IMR-90 (cell line): ENCODE results near the gene FAM83B. TPM values are rescaled to one million over a fixed set of nuclear protein-coding genes. Genes with fewer than 3 reads are reported as not detected.

Source experiments
- ATAC-seq: fragments of 200-7000 bp; cut with Tn5 transposase; 2 replicates; pipeline ENCODE4 v1.9.1; 2020; ENCODE audit warnings: low read depth, mild to moderate bottlenecking, moderate library complexity
- BruUV-seq: library from RNA; stranded (reverse); fragments of 400-500 nt; replicated peaks from 2 replicates; lab custom pipeline; 2021; lab: Mats Ljungman, UMichigan
- CTCF ChIA-PET: fragments of 300-600 bp; formaldehyde crosslinking; extraction: SDS; loops from one replicate; lab custom pipeline; 2021; ENCODE audit warnings: antibody characterized with exemption; lab: Yijun Ruan, JAX
- POLR2A ChIA-PET: fragments of 300-600 bp; sonication (Branson Sonifier 250); formaldehyde crosslinking; loops from one replicate; lab custom pipeline; 2022; ENCODE audit warnings: antibody characterized with exemption; ENCODE audit not compliant: unreplicated experiment; lab: Charles Lee
- DNase-seq: peaks from one replicate; pipeline ENCODE4 v3.0.0; 2013
- H2AFZ ChIP-seq: replicated peaks from 2 replicates; pipeline ENCODE3; 2013; ENCODE audit warnings: low read length, mild to moderate bottlenecking; ENCODE audit not compliant: poor library complexity
- H2AK5ac ChIP-seq: 2 replicates; pipeline ENCODE4 v1.6.1; 2013; ENCODE audit warnings: low read depth, low read length, inconsistent platforms
- H2AK9ac ChIP-seq: replicated peaks from 2 replicates; pipeline ENCODE3; 2013; ENCODE audit warnings: mild to moderate bottlenecking, low read depth, low read length, moderate library complexity; ENCODE audit not compliant: poor library complexity
- H2BK120ac ChIP-seq: 2 replicates; pipeline ENCODE4 v1.6.1; 2013; ENCODE audit warnings: low read depth, low read length, inconsistent platforms
- H2BK15ac ChIP-seq: 3 replicates; pipeline ENCODE4 v1.6.1; 2013; ENCODE audit warnings: low read depth, low read length, inconsistent platforms
- H2BK20ac ChIP-seq: 2 replicates; pipeline ENCODE4 v1.6.1; 2013; ENCODE audit warnings: low read depth, mild to moderate bottlenecking, inconsistent platforms, low read length, moderate library complexity
- H2BK5ac ChIP-seq: 2 replicates; pipeline ENCODE4 v1.6.1; 2013; ENCODE audit warnings: mild to moderate bottlenecking, low read depth, low read length, inconsistent platforms; ENCODE audit not compliant: poor library complexity, severe bottlenecking
- H3K14ac ChIP-seq: replicated peaks from 2 replicates; pipeline ENCODE4 v1.6.1; 2013; ENCODE audit warnings: low read depth, low read length, inconsistent platforms
- H3K18ac ChIP-seq: 2 replicates; pipeline ENCODE4 v1.6.1; 2013; ENCODE audit warnings: low read depth, low read length, control low read depth
- H3K23ac ChIP-seq: 2 replicates; pipeline ENCODE4 v1.6.1; 2013; ENCODE audit warnings: low read depth, low read length, inconsistent platforms
- H3K27ac ChIP-seq: 2 replicates; pipeline ENCODE4 v1.5.1; 2013; ENCODE audit warnings: mild to moderate bottlenecking, control low read depth, low read length; ENCODE audit not compliant: insufficient read depth
- H3K27me3 ChIP-seq: 2 replicates; pipeline ENCODE4 v1.6.1; 2013; ENCODE audit warnings: low read length; ENCODE audit not compliant: control insufficient read depth, insufficient read depth
- H3K36me3 ChIP-seq: 2 replicates; pipeline ENCODE4 v1.6.1; 2013; ENCODE audit warnings: low read length, mixed read lengths; ENCODE audit not compliant: control insufficient read depth, insufficient read depth
- H3K4ac ChIP-seq: 2 replicates; pipeline ENCODE4 v1.6.1; 2013; ENCODE audit warnings: low read depth, low read length, inconsistent platforms
- H3K4me1 ChIP-seq: 2 replicates; pipeline ENCODE4 v1.6.1; 2013; ENCODE audit warnings: low read length, mixed read lengths; ENCODE audit not compliant: control insufficient read depth, insufficient read depth
- H3K4me2 ChIP-seq: 2 replicates; pipeline ENCODE4 v1.6.1; 2013; ENCODE audit warnings: low read depth, mild to moderate bottlenecking, control low read depth, low read length, moderate library complexity
- H3K4me3 ChIP-seq: 2 replicates; pipeline ENCODE4 v1.5.1; 2013; ENCODE audit warnings: low read depth, mild to moderate bottlenecking, control low read depth, low read length, moderate library complexity; ENCODE audit not compliant: insufficient read depth
- H3K56ac ChIP-seq: 2 replicates; pipeline ENCODE4 v1.6.1; 2013; ENCODE audit warnings: low read length, inconsistent platforms; ENCODE audit not compliant: insufficient read depth; ENCODE audit errors: extremely low read depth
- H3K79me1 ChIP-seq, 2 experiments: 2 replicates each; pipeline ENCODE4 v1.6.1; 2013; ENCODE audit warnings: low read length in 2 of 2, inconsistent platforms in 1 of 2, low read depth in 1 of 2
- H3K9ac ChIP-seq: 2 replicates; pipeline ENCODE4 v1.6.1; 2013; ENCODE audit warnings: low read depth, low read length, control low read depth
- H3K9me1 ChIP-seq: 2 replicates; pipeline ENCODE4 v1.6.1; 2013; ENCODE audit warnings: low read length, inconsistent platforms; ENCODE audit not compliant: insufficient read depth
- H3K9me3 ChIP-seq: 2 replicates; pipeline ENCODE4 v1.6.1; 2013; ENCODE audit warnings: low read length; ENCODE audit not compliant: control insufficient read depth, insufficient read depth
- H4K20me1 ChIP-seq: 2 replicates; pipeline ENCODE4 v1.6.1; 2013; ENCODE audit warnings: low read length, inconsistent platforms; ENCODE audit not compliant: insufficient read depth
- H4K5ac ChIP-seq: 2 replicates; pipeline ENCODE4 v1.6.1; 2013; ENCODE audit warnings: mild to moderate bottlenecking, low read depth, low read length, control low read depth
- H4K8ac ChIP-seq, 2 experiments: 2 replicates each; pipeline ENCODE4 v1.6.1; 2013; ENCODE audit warnings: low read depth in 2 of 2, low read length in 2 of 2, control low read depth in 1 of 2, inconsistent platforms in 1 of 2
- H4K91ac ChIP-seq: 2 replicates; pipeline ENCODE4 v1.6.1; 2013; ENCODE audit warnings: low read depth, low read length, inconsistent platforms; ENCODE audit not compliant: insufficient read depth
- BHLHE40 ChIP-seq: fragments of 150-350 bp; IDR thresholded peaks from 2 replicates; pipeline ENCODE4 v1.6.1; 2016; ENCODE audit warnings: mild to moderate bottlenecking, low read depth, low read length
- CEBPB ChIP-seq: IDR thresholded peaks from 2 replicates; pipeline ENCODE4 v1.6.1; 2012; ENCODE audit warnings: low read depth, low read length, improper control_type of control experiment
- CHD1 ChIP-seq: IDR thresholded peaks from 2 replicates; pipeline ENCODE4 v1.6.1; 2012; ENCODE audit warnings: low read depth, low read length, improper control_type of control experiment
- FOS ChIP-seq: fragments of 150-350 bp; IDR thresholded peaks from 2 replicates; pipeline ENCODE4 v1.6.1; 2016; ENCODE audit warnings: low read depth, low read length
- MAZ ChIP-seq: IDR thresholded peaks from 2 replicates; pipeline ENCODE4 v1.6.1; 2012; ENCODE audit warnings: low read depth, mild to moderate bottlenecking, low read length, improper control_type of control experiment, moderate library complexity, borderline replicate concordance
- POLR2A ChIP-seq: IDR thresholded peaks from 2 replicates; pipeline ENCODE4 v1.6.1; 2012; ENCODE audit warnings: mild to moderate bottlenecking, low read depth, low read length
- RAD21 ChIP-seq: IDR thresholded peaks from 2 replicates; pipeline ENCODE4 v1.6.1; 2012; ENCODE audit warnings: low read length, improper control_type of control experiment
- RCOR1 ChIP-seq: IDR thresholded peaks from 2 replicates; pipeline ENCODE4 v1.6.1; 2012; ENCODE audit warnings: mild to moderate bottlenecking, low read length, improper control_type of control experiment; ENCODE audit not compliant: insufficient replicate concordance
- SMC3 ChIP-seq: fragments of 150-350 bp; IDR thresholded peaks from 2 replicates; pipeline ENCODE4 v1.6.1; 2016; ENCODE audit warnings: low read depth, mild to moderate bottlenecking, antibody characterized with exemption, low read length, moderate library complexity
- USF2 ChIP-seq: fragments of 150-350 bp; IDR thresholded peaks from 2 replicates; pipeline ENCODE4 v1.6.1; 2017; ENCODE audit warnings: mild to moderate bottlenecking, antibody characterized with exemption, low read length, low read depth
- whole genome bisulfite sequencing, 2 experiments: methylation state at CpG; one replicate each; pipeline versions ENCODE4 v1.1.5 to v1.1.7; 2013; ENCODE audit warnings: missing lambda C conversion rate in 2 of 2; ENCODE audit not compliant: insufficient read length in 1 of 2; ENCODE audit errors: extremely low coverage in 2 of 2; 5-methylcytosine and 5-hydroxymethylcytosine counted together
- dilution Hi-C: fragments of 300-500 bp; cut with HindIII; formaldehyde crosslinking; loops from one replicate; pipeline ENCODE4 v1.14.3; 2018; ENCODE audit warnings: low sequenced_read_pairs; ENCODE audit not compliant: unreplicated experiment
- in situ Hi-C: fragments of 300-500 bp; cut with MboI; formaldehyde crosslinking; loops from 3 replicates; pipeline ENCODE4 v1.14.3; 2019; ENCODE audit warnings: low sequenced_read_pairs, inconsistent platforms, mixed read lengths
- intact Hi-C: fragments of 100-400 bp; cut with micrococcal nuclease; formaldehyde crosslinking; loops from 2 replicates; pipeline ENCODE4 v1.10.0; 2022
- polyA plus RNA-seq, 3 experiments: library from polyadenylated mRNA; depleted of rRNA; stranded (reverse); fragments of >200 nt; gene quantifications; 2 replicates each; pipeline ENCODE4 v1.2.3, GENCODE V29; 2012; ENCODE audit warnings: low replicate concordance in 1 of 3
- total RNA-seq: library from RNA; depleted of rRNA; stranded (reverse); fragments of >200 nt; gene quantifications from 2 replicates; pipeline ENCODE4 v1.2.3, GENCODE V29; 2012

The FAM83B gene
- total and polyA plus RNA-seq, 2 of the 4 experiments (the other 2 are of a cell fraction), result 0.02 to 0.18 TPM

- H3K9me1 ChIP-seq, result no peaks in the 10 kb centered on the region
- DNase-seq (no peak), ATAC-seq (no peak)
- in situ Hi-C loops, result no loop called here
- H4K8ac ChIP-seq, result no peak overlapping the region
- H2AFZ ChIP-seq, result no peak overlapping the region
- no peak overlapping the region for H3K4me3 ChIP-seq
- no peak overlapping the region for H3K4ac ChIP-seq
- H2BK5ac ChIP-seq, result no peak overlapping the region
- no peak overlapping the region for H3K56ac ChIP-seq
- intact Hi-C loops, result no loop called here
- no TSS peak for BruUV-seq
- H3K23ac ChIP-seq, result no peak overlapping the region
- H4K5ac ChIP-seq, result no peak overlapping the region
- no peaks in the 10 kb centered on the region for H4K20me1 ChIP-seq
- no CpG with 5 or more reads among the region's 3 CpGs for WGBS, 2 experiments
- ChIA-PET POLR2A (no interaction called here), CTCF (interaction anchor here (1.0 kb wide), 1 partner anchor 21 kb away, joined by 4 read pairs; no protein-coding TSS in a partner anchor)
- peaks cover 4% of the 10 kb centered on the region for H3K4me1 ChIP-seq
- no peak overlapping the region for H2BK15ac ChIP-seq
- dilution Hi-C loops, result no loop called here
- H3K18ac ChIP-seq, result no peak overlapping the region
- no peaks in the 10 kb centered on the region for H3K79me1 ChIP-seq
- H2BK120ac ChIP-seq, result no peak overlapping the region
- no peak overlapping the region for H3K9ac ChIP-seq
- no peak overlapping the region for H2AK9ac ChIP-seq
- no peak overlapping the region for H4K91ac ChIP-seq
- TF ChIP-seq CHD1 (no peak), POLR2A (no peak), MAZ (no peak), USF2 (no peak), FOS (no peak), BHLHE40 (no peak), CEBPB (no peak), SMC3 (no peak), RCOR1 (no peak), RAD21 (no peak)
- H3K27ac ChIP-seq, result no peak overlapping the region
- no peaks in the 10 kb centered on the region for H3K9me3 ChIP-seq
- no peaks in the 10 kb centered on the region for H3K36me3 ChIP-seq
- H2AK5ac ChIP-seq, result no peak overlapping the region
- H2BK20ac ChIP-seq, result no peak overlapping the region
- no peak overlapping the region for H3K14ac ChIP-seq
- H3K27me3 ChIP-seq, result no peaks in the 10 kb centered on the region
- no peak overlapping the region for H3K4me2 ChIP-seq
These were observed 62.6 kb downstream of the FAM83B start for GRCh38 chr6:54909184-54909583.
